Esophagus muscularis mucosa (tissue), 4 donors: ENCODE measurements around the gene HNRNPU. TPM values are rescaled to one million over a fixed set of nuclear protein-coding genes. Genes with fewer than 3 reads are reported as not detected.

ENCODE experiments used
- DNase-seq: peaks from one replicate; pipeline ENCODE4 v3.0.0-alpha.2; 2017; ENCODE audit errors: extremely low spot score
- H3K27ac ChIP-seq, 4 donors: fragments of 200-600 bp; sonication (generic); replicated peaks in 1 of 4; 1 replicate in 3 of 4; 2 replicates in 1 of 4; pipeline ENCODE4 v1.5.1; 2016 to 2019; ENCODE audit warnings: mild to moderate bottlenecking in 1 of 4
- H3K27me3 ChIP-seq, 4 donors: fragments of 200-600 bp; sonication (generic); one replicate each; pipeline versions ENCODE4 v1.5.1 to v1.6.0; 2016 to 2019
- H3K36me3 ChIP-seq, 4 donors: fragments of 200-600 bp; sonication (generic); one replicate each; pipeline ENCODE4 v1.5.1; 2016 to 2019
- H3K4me1 ChIP-seq, 4 donors: fragments of 200-600 bp; sonication (generic); one replicate each; pipeline ENCODE4 v1.5.1; 2016 to 2019
- H3K4me3 ChIP-seq, 4 donors: fragments of 200-600 bp; sonication (generic); 1 replicate in 2 of 4; 2 replicates in 2 of 4; pipeline ENCODE4 v1.5.1; 2016 to 2019; ENCODE audit warnings: mild to moderate bottlenecking in 4 of 4, moderate library complexity in 1 of 4
- H3K9me3 ChIP-seq, 4 donors: fragments of 200-600 bp; sonication (generic); 1 replicate in 3 of 4; 2 replicates in 1 of 4; pipeline ENCODE4 v1.5.1; 2016 to 2019
- CTCF ChIP-seq, 3 experiments: fragments of 200-600 bp in 2 of 3; fragments of 450-650 bp in 1 of 3; sonication (generic) in 2 of 3; IDR thresholded peaks; one replicate each; pipeline ENCODE4 v1.5.1; 2017 to 2019; ENCODE audit warnings: antibody characterized with exemption in 3 of 3, mild to moderate bottlenecking in 2 of 3, moderate library complexity in 1 of 3
- EP300 ChIP-seq: sonication (generic); formaldehyde crosslinking; IDR thresholded peaks from one replicate; pipeline ENCODE4 v1.6.1; 2017; ENCODE audit warnings: antibody characterized with exemption
- POLR2A ChIP-seq: fragments of 450-650 bp; IDR thresholded peaks from one replicate; pipeline ENCODE4 v1.6.1; 2017; ENCODE audit warnings: antibody characterized with exemption, moderate library complexity, mild to moderate bottlenecking, low read depth
- POLR2AphosphoS5 ChIP-seq, 2 donors: sonication (generic); formaldehyde crosslinking; IDR thresholded peaks; one replicate each; pipeline ENCODE4 v1.6.1; 2017; ENCODE audit warnings: antibody characterized with exemption in 2 of 2
- WGBS: methylation state at CpG from one replicate; pipeline ENCODE4 v1.1.5; 2018; 5-methylcytosine and 5-hydroxymethylcytosine counted together
- intact Hi-C: fragments of 100-400 bp; cut with DNase I; formaldehyde crosslinking; loops from one replicate; pipeline ENCODE4 v1.15.1; 2023
- total RNA-seq, 4 donors: library from RNA; depleted of rRNA; stranded (reverse); fragments of >200 nt; gene quantifications; one replicate each; pipeline versions ENCODE4 v1.1.0 to v1.2.1, GENCODE V29; 2016

Gene HNRNPU
- total RNA-seq, 4 donors from 2014 or later = 255 to 306 (median 279) TPM

- DNase-seq = no peak
- intact Hi-C loops = loop anchor here (5.0 kb wide), 1 partner anchor 172 kb away; no protein-coding TSS in a partner anchor
- WGBS = 92% methylated on average over 4 of the region's 4 CpGs
- no peak overlapping the region for H3K4me3 ChIP-seq
- TF ChIP-seq CTCF (IDR thresholded peaks at IDR 0.05) (no peak), POLR2AphosphoS5 (IDR thresholded peaks at IDR 0.05) (no peak), EP300 (no peak), POLR2A (no peak)
- no peaks in the 10 kb centered on the region for H3K9me3 ChIP-seq
- H3K27me3 ChIP-seq = no peaks in the 10 kb centered on the region
- H3K36me3 ChIP-seq = no peaks in the 10 kb centered on the region
- peaks cover 4 to 17% (median 16%) of the 10 kb centered on the region in 4 donors for H3K4me1 ChIP-seq
- no peak overlapping the region for H3K27ac ChIP-seq
Observed at GRCh38 chr1:244869950-244870349, 5.6 kb upstream of the HNRNPU start.

- no peak for DNase-seq
- peaks cover 4 to 18% (median 17%) of the 10 kb centered on the region in 4 donors for H3K4me1 ChIP-seq
- H3K27ac ChIP-seq = no peak overlapping the region
- WGBS = 94% methylated on average over 12 of the region's 12 CpGs
- no peak overlapping the region for H3K4me3 ChIP-seq
- no peaks in the 10 kb centered on the region for H3K27me3 ChIP-seq
- intact Hi-C loops = loop anchor here (5.0 kb wide), 1 partner anchor 173 kb away; no protein-coding TSS in a partner anchor
- H3K36me3 ChIP-seq = no peaks in the 10 kb centered on the region
- no peaks in the 10 kb centered on the region for H3K9me3 ChIP-seq
- TF ChIP-seq EP300 (no peak), CTCF (IDR thresholded peaks at IDR 0.05) (no peak), POLR2A (no peak), POLR2AphosphoS5 (IDR thresholded peaks at IDR 0.05) (no peak)
Observed at GRCh38 chr1:244869364-244869827, 5.1 kb upstream of the HNRNPU start.

GRCh38 chr1:244868484-244869363 lies 4.4 kb upstream of the HNRNPU start:
- Histone ChIP-seq H3K36me3 (peaks cover 0 to 5% (median under 1%) of the 10 kb centered on the region in 4 donors), H3K4me1 (peaks cover 4 to 18% (median 17%) of the 10 kb centered on the region in 4 donors), H3K27me3 (no peaks in the 10 kb centered on the region), H3K4me3 (no peak overlapping the region), H3K9me3 (no peaks in the 10 kb centered on the region), H3K27ac (no peak overlapping the region)
- 96% methylated on average over 23 of the region's 23 CpGs for WGBS
- TF ChIP-seq POLR2AphosphoS5 (IDR thresholded peaks at IDR 0.05) (no peak), CTCF (IDR thresholded peaks at IDR 0.05) (no peak), EP300 (no peak), POLR2A (no peak)
- intact Hi-C loops = loop anchor here (5.0 kb wide), 1 partner anchor 174 kb away; no protein-coding TSS in a partner anchor
- DNase-seq = no peak

GRCh38 chr1:244866355-244866754 lies 2.0 kb upstream of the HNRNPU start:
- Histone ChIP-seq H3K9me3 (no peaks in the 10 kb centered on the region), H3K27me3 (no peaks in the 10 kb centered on the region), H3K36me3 (peaks cover 0 to 15% (median 2%) of the 10 kb centered on the region in 4 donors), H3K4me3 (no peak overlapping the region), H3K27ac (peak overlapping the region; percentile 100), H3K4me1 (peaks cover 11 to 29% (median 25%) of the 10 kb centered on the region in 4 donors)
- TF ChIP-seq CTCF (IDR thresholded peaks at IDR 0.05) = no peak
- TF ChIP-seq EP300 = no peak
- TF ChIP-seq POLR2AphosphoS5 (IDR thresholded peaks at IDR 0.05) = no peak
- TF ChIP-seq POLR2A = no peak
- no peak for DNase-seq
- WGBS = 85% methylated on average over 1 of the region's 1 CpG
- intact Hi-C loops = loop anchor here (5.0 kb wide), 1 partner anchor 176 kb away; no protein-coding TSS in a partner anchor
